CD4-positive, CD25-positive, alpha-beta regulatory T cell (primary cell): ENCODE measurements around the gene AMPD2. TPM values are rescaled to one million over a fixed set of nuclear protein-coding genes. Genes with fewer than 3 reads are reported as not detected.

Experiments used
- ATAC-seq, 2 donors: fragments of 150-1000 bp; cut with Tn5 transposase; one replicate each; pipeline ENCODE4 v1.10.0; 2021; ENCODE audit warnings: low read depth in 2 of 2, moderate number of reproducible peaks in 2 of 2, moderate library complexity in 1 of 2
- DNase-seq, 3 donors: peaks; one replicate each; pipeline versions ENCODE4 v3.0.0 to v3.0.0-alpha.2; 2012 to 2022; ENCODE audit warnings: mixed read lengths in 1 of 3
- H3K27ac ChIP-seq: one replicate; pipeline ENCODE4 v1.7.0; 2013; ENCODE audit warnings: mild to moderate bottlenecking, low read length; ENCODE audit not compliant: insufficient read depth, poor library complexity, severe bottlenecking
- H3K27me3 ChIP-seq: one replicate; pipeline ENCODE4 v1.7.0; 2013; ENCODE audit warnings: low read length; ENCODE audit not compliant: control insufficient read depth, insufficient read depth
- H3K36me3 ChIP-seq: one replicate; pipeline ENCODE4 v1.7.0; 2013; ENCODE audit warnings: mild to moderate bottlenecking, low read length, moderate library complexity; ENCODE audit not compliant: control insufficient read depth, insufficient read depth
- H3K4me1 ChIP-seq: 2 replicates; pipeline ENCODE4 v1.7.0; 2013; ENCODE audit warnings: mild to moderate bottlenecking, low read length; ENCODE audit not compliant: insufficient read depth, control insufficient read depth, poor library complexity, severe bottlenecking
- H3K4me3 ChIP-seq: one replicate; pipeline ENCODE4 v1.7.0; 2013; ENCODE audit warnings: low read depth, mild to moderate bottlenecking, low read length, moderate library complexity
- H3K9me3 ChIP-seq, 2 experiments: 1 replicate in 1 of 2; 2 replicates in 1 of 2; pipeline ENCODE4 v1.7.0; 2013; ENCODE audit warnings: low read length in 2 of 2, mild to moderate bottlenecking in 1 of 2, moderate library complexity in 1 of 2; ENCODE audit not compliant: control insufficient read depth in 2 of 2
- H3K27ac Mint-ChIP-seq, 3 donors: one replicate each; pipeline ENCODE4 v1.8.0; 2020 to 2022; ENCODE audit warnings: mild to moderate bottlenecking in 3 of 3, mixed read lengths in 3 of 3, moderate library complexity in 2 of 3
- H3K27me3 Mint-ChIP-seq: one replicate; pipeline ENCODE4 v1.8.0; 2022; ENCODE audit warnings: mild to moderate bottlenecking, mixed read lengths
- H3K36me3 Mint-ChIP-seq: one replicate; pipeline ENCODE4 v1.8.0; 2020; ENCODE audit warnings: mixed read lengths
- H3K4me1 Mint-ChIP-seq, 4 donors: one replicate each; pipeline ENCODE4 v1.8.0; 2020 to 2022; ENCODE audit warnings: mixed read lengths in 4 of 4, mild to moderate bottlenecking in 1 of 4
- H3K4me3 Mint-ChIP-seq, 4 donors: one replicate each; pipeline ENCODE4 v1.8.0; 2020 to 2022; ENCODE audit warnings: mild to moderate bottlenecking in 4 of 4, mixed read lengths in 4 of 4, moderate library complexity in 3 of 4
- H3K9me3 Mint-ChIP-seq, 7 donors: one replicate each; pipeline ENCODE4 v1.8.0; 2020 to 2022; ENCODE audit warnings: mixed read lengths in 7 of 7, mild to moderate bottlenecking in 3 of 7, moderate library complexity in 2 of 7
- polyA plus RNA-seq, 4 donors: library from polyadenylated mRNA; unstranded; fragments of 300-500 nt; fragmentation: Illumina TruSeq; gene quantifications; one replicate each; pipeline ENCODE4 v1.2.3, GENCODE V29; 2021
- total RNA-seq: library from RNA; stranded (reverse); gene quantifications from one replicate; pipeline ENCODE4 v1.2.3, GENCODE V29; 2022

The AMPD2 gene
- total and polyA plus RNA-seq, 5 donors from 2014 or later = 23.3 to 203 (median 27.8) TPM

GRCh38 chr1:109628540-109629321 lies 9.1 kb downstream of the AMPD2 start:
- Histone ChIP-seq H3K27me3 (no peaks in the 10 kb centered on the region), H3K9me3 (no peaks in the 10 kb centered on the region), H3K4me3 (no peak overlapping the region), H3K27ac (no peak overlapping the region), H3K4me1 (peaks cover 10% of the 10 kb centered on the region), H3K36me3 (peaks cover 41% of the 10 kb centered on the region)
- DNase-seq (no peak), ATAC-seq (no peak)
- no peaks in the 10 kb centered on the region for H3K27me3 Mint-ChIP-seq
- H3K27ac Mint-ChIP-seq = no peak overlapping the region
- H3K36me3 Mint-ChIP-seq = peaks cover 24% of the 10 kb centered on the region
- H3K4me3 Mint-ChIP-seq = no peak overlapping the region
- peaks cover 0 to 21% (median 5%) of the 10 kb centered on the region in 4 donors for H3K4me1 Mint-ChIP-seq
- peaks cover 0 to 3% (median 0%) of the 10 kb centered on the region in 7 donors for H3K9me3 Mint-ChIP-seq

- H3K4me3 Mint-ChIP-seq = no peak overlapping the region
- H3K4me1 Mint-ChIP-seq = peaks cover 0 to 17% (median 6%) of the 10 kb centered on the region in 4 donors
- no peak overlapping the region for H3K4me3 ChIP-seq
- peaks cover 4% of the 10 kb centered on the region for H3K4me1 ChIP-seq
- no peaks in the 10 kb centered on the region for H3K27me3 Mint-ChIP-seq
- ATAC-seq (no peak), DNase-seq (no peak)
- peaks cover 0 to 3% (median 0%) of the 10 kb centered on the region in 7 donors for H3K9me3 Mint-ChIP-seq
- peaks cover 41% of the 10 kb centered on the region for H3K36me3 ChIP-seq
- peaks cover 24% of the 10 kb centered on the region for H3K36me3 Mint-ChIP-seq
- H3K9me3 ChIP-seq = no peaks in the 10 kb centered on the region
- H3K27ac ChIP-seq = no peak overlapping the region
- no peaks in the 10 kb centered on the region for H3K27me3 ChIP-seq
- H3K27ac Mint-ChIP-seq = peak overlapping the region in 1 of 3 donors; percentile 69
Observed at GRCh38 chr1:109629372-109630030, 9.9 kb downstream of the AMPD2 start.

GRCh38 chr1:109630081-109630897 lies 10.7 kb downstream of the AMPD2 start:
- Histone ChIP-seq H3K4me1 (peaks cover 8% of the 10 kb centered on the region), H3K36me3 (peaks cover 41% of the 10 kb centered on the region), H3K27me3 (no peaks in the 10 kb centered on the region), H3K4me3 (no peak overlapping the region), H3K27ac (no peak overlapping the region), H3K9me3 (no peaks in the 10 kb centered on the region)
- Mint-ChIP-seq H3K27me3 (no peaks in the 10 kb centered on the region), H3K4me1 (peaks cover 0 to 18% (median 7%) of the 10 kb centered on the region in 4 donors), H3K9me3 (peaks cover 0 to 3% (median 0%) of the 10 kb centered on the region in 7 donors), H3K36me3 (peaks cover 24% of the 10 kb centered on the region), H3K27ac (peak overlapping the region in 1 of 3 donors; percentile 26), H3K4me3 (no peak overlapping the region)
- peak in 1 of 2 donors; percentile 23 for ATAC-seq
- peak in 2 of 3 donors; percentile 26 to 29 for DNase-seq

- no peaks in the 10 kb centered on the region for H3K27me3 Mint-ChIP-seq
- Histone ChIP-seq H3K27me3 (no peaks in the 10 kb centered on the region), H3K9me3 (no peaks in the 10 kb centered on the region), H3K4me3 (no peak overlapping the region), H3K27ac (no peak overlapping the region), H3K4me1 (peaks cover 8% of the 10 kb centered on the region), H3K36me3 (peaks cover 41% of the 10 kb centered on the region)
- ATAC-seq = no peak
- H3K27ac Mint-ChIP-seq = peak overlapping the region in 1 of 3 donors; percentile 89
- DNase-seq = no peak
- H3K9me3 Mint-ChIP-seq = peaks cover 0 to 3% (median 0%) of the 10 kb centered on the region in 7 donors
- H3K4me3 Mint-ChIP-seq = no peak overlapping the region
- H3K36me3 Mint-ChIP-seq = peaks cover 24% of the 10 kb centered on the region
- peaks cover 0 to 11% (median 7%) of the 10 kb centered on the region in 4 donors for H3K4me1 Mint-ChIP-seq
Observed at GRCh38 chr1:109630898-109631512, 11.4 kb downstream of the AMPD2 start.

GRCh38 chr1:109631513-109632505 lies 12.2 kb downstream of the AMPD2 start:
- ATAC-seq = no peak
- Mint-ChIP-seq H3K9me3 (peaks cover 0 to 3% (median 0%) of the 10 kb centered on the region in 7 donors), H3K27me3 (peaks cover 5% of the 10 kb centered on the region), H3K4me1 (peaks cover 0 to 9% (median 7%) of the 10 kb centered on the region in 4 donors), H3K27ac (peak overlapping the region in 1 of 3 donors; percentile 37), H3K36me3 (peaks cover 24% of the 10 kb centered on the region), H3K4me3 (peak overlapping the region in 1 of 4 donors; percentile 65)
- Histone ChIP-seq H3K27ac (no peak overlapping the region), H3K9me3 (no peaks in the 10 kb centered on the region), H3K27me3 (no peaks in the 10 kb centered on the region), H3K4me1 (peaks cover 8% of the 10 kb centered on the region), H3K36me3 (peaks cover 40% of the 10 kb centered on the region), H3K4me3 (no peak overlapping the region)
- DNase-seq = no peak

- Histone ChIP-seq H3K27ac (no peak overlapping the region), H3K4me1 (peaks cover 8% of the 10 kb centered on the region), H3K36me3 (peaks cover 30% of the 10 kb centered on the region), H3K27me3 (no peaks in the 10 kb centered on the region), H3K9me3 (no peaks in the 10 kb centered on the region), H3K4me3 (no peak overlapping the region)
- Mint-ChIP-seq H3K4me3 (no peak overlapping the region), H3K27me3 (peaks cover 8% of the 10 kb centered on the region), H3K9me3 (peaks cover 0 to 3% (median 0%) of the 10 kb centered on the region in 7 donors), H3K4me1 (peaks cover 0 to 9% (median 7%) of the 10 kb centered on the region in 4 donors), H3K36me3 (peaks cover 20% of the 10 kb centered on the region), H3K27ac (peak overlapping the region in 2 of 3 donors; percentile 20 to 45)
- DNase-seq = no peak
- ATAC-seq = no peak
Observed at GRCh38 chr1:109632671-109633346, 13.2 kb downstream of the AMPD2 start.
